SIG-M5 treated with dmso at 0.1 percent for 504 hours (cell line): ENCODE data around the gene PIK3R5.
"Not testable (repeated sequence)": the region's sequence is repeated elsewhere in the genome, so short reads cannot be mapped to it uniquely, and the experiment has no call there.

Experiments
- DNase-seq: peaks from one replicate; lab custom pipeline; 2025; ENCODE audit not compliant: unreplicated experiment; lab: John Stamatoyannopoulos, UW

PIK3R5 gene

DNA sequence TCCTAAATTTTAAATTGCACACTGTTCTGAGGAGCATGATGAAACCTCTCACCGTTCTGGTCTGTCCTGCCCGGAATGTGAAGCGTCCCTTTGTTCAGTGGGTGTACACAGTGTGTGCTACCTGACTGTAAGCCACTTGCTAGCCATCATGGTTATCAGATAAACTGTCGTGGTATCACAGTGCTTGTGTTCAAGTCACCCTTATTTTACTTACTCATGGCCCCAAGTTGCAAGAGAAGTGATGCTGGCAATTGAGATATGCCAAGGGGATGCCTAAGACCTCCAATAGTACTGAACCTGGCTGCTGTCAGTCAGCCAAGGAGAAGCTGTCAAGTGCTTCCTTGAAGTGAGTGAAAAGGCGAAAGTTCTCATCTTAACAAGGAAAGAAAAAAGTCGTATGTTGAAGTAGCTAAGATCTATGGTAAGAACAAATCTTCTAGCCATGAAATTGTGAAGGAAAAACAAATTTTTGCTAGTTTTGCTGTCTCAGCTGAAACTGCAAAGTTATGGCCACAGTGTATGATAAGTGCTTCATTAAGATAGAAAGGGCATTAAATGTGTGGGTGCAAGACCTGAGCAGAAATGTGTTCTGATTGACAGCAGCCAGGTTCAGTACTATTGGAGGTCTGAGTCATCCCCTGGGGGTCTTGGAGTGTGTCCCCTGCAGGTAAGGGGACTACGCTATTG is 103.9 kb downstream of the PIK3R5 start:
- no peak for DNase-seq

DNA sequence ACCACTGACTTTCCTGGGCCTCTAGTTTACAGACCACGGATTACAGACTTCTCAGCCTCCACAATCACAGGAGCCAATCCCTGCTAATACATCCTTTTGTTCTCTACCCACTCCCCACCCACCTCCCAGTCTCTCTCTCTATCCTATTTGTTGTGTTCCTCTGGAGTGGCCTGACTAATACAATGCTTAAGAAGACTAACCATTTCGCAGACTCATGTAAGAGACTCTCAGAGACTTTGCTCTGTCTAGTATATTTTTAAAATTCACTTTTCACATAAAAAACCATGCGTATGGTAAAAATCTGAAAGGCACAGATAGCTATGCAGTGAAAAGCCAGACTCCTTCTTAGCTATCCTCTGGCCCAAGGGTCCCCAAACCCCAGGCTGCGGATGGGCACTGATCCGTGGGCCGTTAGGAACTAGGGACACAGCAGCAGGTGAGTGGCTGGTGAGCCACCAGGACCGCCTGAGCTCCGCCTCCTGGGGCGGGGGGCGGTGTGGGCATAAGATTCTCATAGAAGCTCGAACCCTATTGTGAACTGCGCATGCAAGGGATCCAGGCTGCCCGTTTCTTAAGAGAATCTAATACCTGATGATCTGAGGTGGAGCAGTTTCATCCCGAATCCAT is 105.6 kb downstream of the PIK3R5 start:
- DNase-seq: no peak

DNA sequence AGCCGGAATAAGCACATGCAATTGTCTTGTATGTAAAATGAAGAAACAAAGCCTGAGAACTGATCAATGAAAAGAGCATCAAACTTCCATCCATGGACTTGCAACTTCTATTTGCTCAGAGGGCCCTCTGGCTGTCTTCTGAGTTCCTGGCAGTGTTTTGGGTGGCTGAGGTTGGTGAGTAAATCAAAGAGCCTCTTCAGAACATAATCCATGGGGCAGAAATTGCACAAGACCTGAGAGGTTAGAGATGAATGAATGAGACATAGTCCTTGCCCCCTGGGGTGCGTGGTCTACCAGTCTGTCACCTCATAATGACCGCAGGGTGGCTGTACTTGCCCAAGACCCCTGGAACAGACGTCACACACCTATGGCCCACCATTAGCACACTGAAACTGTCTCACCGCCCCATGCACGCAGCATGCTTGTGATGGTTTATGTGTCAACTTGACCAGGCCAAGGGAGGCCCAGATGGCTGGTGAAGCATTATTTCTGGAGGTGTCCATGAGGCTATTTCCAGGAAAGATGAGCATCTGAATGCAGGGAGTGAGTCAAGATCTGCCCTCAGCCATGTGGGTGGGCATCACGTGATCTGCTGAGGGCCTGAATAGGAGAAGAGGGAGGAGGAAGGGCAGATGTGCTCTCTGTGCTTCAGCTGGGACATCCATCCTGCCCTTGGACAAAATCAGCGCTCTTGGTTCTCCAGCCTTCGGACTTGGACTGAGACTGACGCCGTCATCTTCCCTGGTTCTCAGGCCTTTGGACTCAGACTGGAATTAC is 106.3 kb downstream of the PIK3R5 start:
- DNase-seq: peak; percentile 75

DNA sequence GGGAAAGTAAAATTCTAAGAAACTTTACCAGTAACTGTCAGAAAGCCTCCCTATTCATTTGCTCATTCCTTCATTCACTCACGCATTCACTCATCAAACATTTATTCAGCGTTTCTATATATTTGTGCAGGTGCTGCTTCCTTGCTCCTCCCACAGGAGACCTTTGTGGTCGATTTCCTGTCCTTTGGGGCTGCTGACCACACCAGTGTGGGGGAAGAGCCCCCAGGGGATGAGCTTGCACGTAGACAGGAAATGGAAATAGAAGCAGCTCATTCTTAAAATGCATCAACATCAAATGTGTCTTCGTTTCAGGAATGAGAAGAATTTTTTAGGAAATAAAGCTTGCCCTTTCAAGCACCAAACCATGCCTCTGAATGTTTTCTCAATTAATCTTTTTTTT is 107.6 kb downstream of the PIK3R5 start:
- no peak for DNase-seq

DNA sequence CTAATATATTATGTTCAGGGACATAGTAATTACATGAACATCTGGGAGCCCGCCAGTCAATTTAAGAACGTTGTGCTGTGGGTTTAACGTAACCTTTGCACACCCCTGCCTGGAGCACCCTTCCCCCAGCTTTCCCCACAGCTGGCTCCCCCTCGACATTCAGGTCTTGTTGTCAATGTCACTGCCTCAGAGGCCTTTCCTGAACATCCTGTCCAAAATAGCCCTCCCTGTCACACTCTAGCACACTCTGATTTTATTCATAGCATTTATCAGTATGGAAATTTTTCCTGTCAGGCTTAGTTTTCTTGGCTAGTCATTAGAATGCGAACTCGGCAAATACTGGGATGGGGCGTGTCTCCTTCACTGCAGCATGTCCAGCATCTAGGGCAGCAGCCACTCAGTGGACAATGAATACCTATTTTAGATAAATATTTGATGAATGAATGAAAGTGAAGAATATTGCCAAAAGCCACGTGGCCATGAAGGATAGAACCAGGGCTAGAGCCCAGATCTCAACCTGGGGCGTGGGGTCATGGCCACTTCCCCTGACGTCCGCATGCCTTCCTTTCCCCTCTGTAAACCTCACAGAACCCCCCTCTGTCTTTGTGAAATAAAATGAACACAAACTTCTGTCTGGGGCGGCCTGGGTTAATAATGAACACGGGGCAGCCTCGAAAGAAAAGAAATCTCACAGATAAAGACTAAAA is 108.5 kb downstream of the PIK3R5 start:
- no peak for DNase-seq

GRCh38 chr17:8856205-8856603 is 109.3 kb downstream of the PIK3R5 start:
- DNase-seq: not testable (repeated sequence)

GRCh38 chr17:8855477-8856204 is 109.9 kb downstream of the PIK3R5 start:
- no peak for DNase-seq

GRCh38 chr17:8851600-8851999 is 113.9 kb downstream of the PIK3R5 start:
- DNase-seq: no peak

- no peak for DNase-seq
These were observed 116.0 kb downstream of the PIK3R5 start for GRCh38 chr17:8849311-8850041.

DNA sequence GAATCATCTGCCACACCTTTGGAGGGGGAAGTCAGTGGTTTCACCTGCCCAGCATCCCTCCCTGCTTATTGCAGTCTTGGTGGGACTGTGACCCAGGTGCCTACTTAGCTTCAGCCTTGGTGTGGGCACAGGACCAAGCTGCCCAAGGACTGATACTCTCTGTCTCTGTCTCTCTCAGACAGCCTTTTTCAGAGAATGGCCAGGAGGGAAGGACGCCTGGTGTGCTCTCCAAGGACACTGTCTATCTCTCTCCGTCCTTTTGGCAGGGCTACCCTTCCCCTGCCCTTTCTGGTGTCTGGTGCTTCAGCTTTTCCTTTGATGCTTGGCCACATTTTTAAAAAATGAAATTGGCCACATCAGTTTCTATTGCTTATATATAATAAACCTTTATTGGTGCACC is 117.6 kb downstream of the PIK3R5 start:
- DNase-seq: no peak

DNA sequence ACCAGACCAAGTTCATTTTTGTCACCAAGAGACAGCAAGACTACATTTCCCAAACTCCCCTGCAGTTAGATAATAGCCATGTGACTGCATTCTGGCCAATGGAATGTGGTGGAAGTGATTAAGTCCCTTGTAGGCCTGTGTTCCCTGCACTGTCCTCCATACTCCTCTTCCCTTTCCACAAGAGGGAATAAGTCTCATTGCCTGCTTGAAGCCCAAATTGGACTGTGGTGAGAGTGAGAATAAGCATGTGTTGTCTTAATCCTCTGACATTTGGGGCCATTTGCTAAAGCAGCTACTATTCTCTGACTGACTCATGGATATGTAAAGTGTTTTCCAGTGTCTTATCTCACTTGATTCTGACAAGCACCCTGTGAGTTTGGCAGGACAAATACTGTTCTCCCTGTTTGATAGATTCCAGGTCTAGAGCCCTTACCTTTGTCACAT is 118.7 kb downstream of the PIK3R5 start:
- DNase-seq: peak; percentile 8

DNA sequence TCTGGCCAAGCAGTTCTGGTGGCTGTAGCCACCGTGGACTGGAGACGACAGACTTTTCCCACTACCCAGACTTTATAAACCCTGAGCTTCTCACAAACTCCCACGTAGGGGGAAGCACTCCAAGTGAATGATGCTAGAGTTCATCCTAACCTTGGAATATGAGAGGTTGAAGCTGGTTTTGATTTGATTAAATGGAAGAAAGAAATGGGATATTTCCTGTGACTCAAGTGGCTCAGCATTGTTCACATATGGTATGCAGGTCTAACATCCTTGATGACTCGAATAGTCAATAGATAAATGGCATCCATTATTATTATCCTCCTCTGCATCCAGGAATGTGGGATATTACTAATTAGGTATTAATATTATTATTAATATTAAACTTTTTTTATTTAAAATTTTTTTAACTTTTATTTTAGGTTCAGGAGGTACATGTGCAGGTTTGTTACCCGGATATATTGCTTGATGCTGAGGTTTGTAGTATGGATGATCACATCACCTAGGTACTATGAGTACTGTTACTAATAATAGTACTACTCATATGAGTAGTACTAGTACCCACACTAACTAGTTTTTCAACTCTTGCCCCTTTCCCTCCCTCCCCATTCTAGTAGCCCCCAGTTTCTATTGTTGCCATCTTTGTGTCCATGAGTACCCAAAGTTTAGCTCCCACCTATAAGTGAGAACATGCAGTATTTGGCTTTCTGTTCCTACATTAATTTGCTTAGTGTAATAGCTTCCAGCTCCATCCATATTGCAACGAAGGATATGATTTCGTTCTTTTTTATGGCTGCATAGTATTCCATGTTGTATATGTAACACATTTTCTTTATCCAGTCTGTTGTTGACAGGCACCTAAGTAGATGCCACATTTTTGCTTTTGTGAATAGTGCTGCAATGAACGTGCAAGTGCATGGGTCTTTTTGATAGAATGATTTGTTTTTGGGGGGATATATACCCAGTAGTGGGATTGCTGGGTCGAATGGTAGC is 121.0 kb downstream of the PIK3R5 start:
- DNase-seq: no peak

GRCh38 chr17:8843344-8843743 is 122.2 kb downstream of the PIK3R5 start:
- DNase-seq: no peak

DNA sequence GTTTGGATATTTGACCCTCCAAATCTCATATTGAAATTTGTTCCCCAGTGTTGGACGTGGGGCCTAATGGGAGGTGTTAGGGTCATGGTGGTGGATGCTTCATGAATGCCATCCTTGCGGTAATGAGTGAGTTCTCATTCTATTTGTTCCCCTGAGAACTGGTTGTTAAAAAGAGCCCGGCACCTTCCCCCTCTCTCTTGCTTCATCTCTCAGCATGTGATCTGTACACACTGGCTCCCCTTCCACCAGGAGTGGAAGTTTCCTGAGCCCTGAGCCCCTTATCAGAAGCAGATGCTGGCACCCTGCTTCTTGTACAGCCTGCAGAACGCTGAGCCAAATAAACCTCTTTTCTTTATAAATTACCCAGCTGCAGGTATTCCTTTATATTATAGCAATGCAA is 123.7 kb downstream of the PIK3R5 start:
- DNase-seq: no peak

GRCh38 chr17:8839410-8839935 is 126.0 kb downstream of the PIK3R5 start:
- no peak for DNase-seq

DNA sequence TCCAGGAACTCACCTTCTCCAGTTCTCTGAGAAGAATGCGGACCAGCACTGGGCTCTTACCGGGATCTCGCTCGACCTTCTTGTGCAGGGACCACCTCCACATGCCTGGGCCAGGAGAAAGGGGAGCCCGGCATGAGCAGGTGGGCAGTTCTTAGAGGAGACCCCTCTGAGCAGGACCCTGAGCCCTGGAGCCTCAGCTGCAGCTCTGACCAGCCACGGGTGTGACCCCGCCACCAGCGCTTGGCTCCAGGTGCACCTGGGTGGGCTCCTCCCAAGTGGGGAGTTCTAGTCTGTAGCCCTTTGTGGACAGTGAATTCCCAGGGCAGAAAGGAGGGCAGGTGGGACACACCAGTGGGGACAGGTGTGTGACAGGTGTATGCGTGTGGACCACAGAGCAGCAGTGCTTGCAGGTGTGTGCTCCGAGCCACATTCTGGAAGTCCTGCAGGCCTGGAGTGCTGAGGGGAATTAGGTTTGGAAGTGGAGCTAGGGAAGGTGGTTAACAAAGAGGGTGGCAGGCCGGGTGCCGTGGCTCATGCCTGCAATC is 126.9 kb downstream of the PIK3R5 start:
- DNase-seq: no peak

DNA sequence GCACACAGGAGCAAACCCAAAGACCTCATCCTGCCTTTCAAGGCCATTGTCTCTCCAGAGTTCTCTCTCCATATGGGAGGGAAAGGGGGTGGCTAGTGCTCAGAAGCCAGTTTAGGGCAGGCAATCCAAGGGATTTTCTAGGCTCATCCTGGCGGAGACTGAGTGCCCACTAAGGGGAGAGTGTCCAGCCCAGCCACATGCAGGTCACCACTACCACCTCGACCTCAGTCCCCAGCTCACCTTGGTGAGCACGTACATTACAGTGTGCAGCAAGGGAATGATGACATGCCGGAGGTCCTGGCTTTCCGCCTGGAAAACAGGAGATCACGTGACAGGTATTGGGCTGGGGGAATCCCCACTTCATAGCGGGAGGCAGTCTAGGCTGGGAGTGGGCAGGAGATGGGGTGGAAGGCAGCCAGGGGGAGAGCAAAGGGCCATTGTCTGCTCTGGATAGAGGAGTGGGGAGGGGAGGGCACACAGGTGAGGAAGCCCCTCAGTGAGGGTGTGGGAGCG is 127.9 kb downstream of the PIK3R5 start:
- DNase-seq: no peak
